Upper lobe of left lung (tissue), 6 donors: Measurements from ENCODE around the gene FGF12. TPM values are rescaled to one million over a fixed set of nuclear protein-coding genes. Genes with fewer than 3 reads are reported as not detected.

ENCODE experiments used
- ATAC-seq, 2 donors: fragments of 200-7000 bp; cut with Tn5 transposase; one replicate each; pipeline ENCODE4 v1.9.1; 2022; ENCODE audit warnings: mild to moderate bottlenecking in 2 of 2, moderate library complexity in 2 of 2; ENCODE audit not compliant: low FRiP score in 2 of 2
- DNase-seq, 2 donors: peaks; one replicate each; pipeline ENCODE4 v3.0.0-alpha.2; 2019 to 2020
- H3K27ac ChIP-seq, 4 donors: fragments of 200-600 bp; sonication (generic); one replicate each; pipeline ENCODE4 v1.5.1; 2016 to 2019
- H3K27me3 ChIP-seq, 4 donors: fragments of 200-600 bp; sonication (generic); one replicate each; pipeline ENCODE4 v1.5.1; 2017 to 2019
- H3K36me3 ChIP-seq, 4 donors: fragments of 200-600 bp; sonication (generic); one replicate each; pipeline ENCODE4 v1.5.1; 2016 to 2019
- H3K4me1 ChIP-seq, 4 donors: fragments of 200-600 bp; sonication (generic); one replicate each; pipeline ENCODE4 v1.5.1; 2018 to 2019
- H3K4me3 ChIP-seq, 4 donors: fragments of 200-600 bp; sonication (generic); one replicate each; pipeline ENCODE4 v1.5.1; 2017 to 2019; ENCODE audit warnings: mild to moderate bottlenecking in 2 of 4, moderate library complexity in 1 of 4
- H3K9me3 ChIP-seq, 4 donors: fragments of 200-600 bp; sonication (generic); one replicate each; pipeline ENCODE4 v1.5.1; 2018 to 2019
- CTCF ChIP-seq, 6 experiments: fragments of 450-650 bp in 4 of 6; fragments of 200-600 bp in 2 of 6; sonication (generic) in 2 of 6; IDR thresholded peaks; one replicate each; pipeline ENCODE4 v1.5.1; 2016 to 2019; ENCODE audit warnings: antibody characterized with exemption in 6 of 6
- EP300 ChIP-seq, 4 donors: sonication (generic); formaldehyde crosslinking; IDR thresholded peaks; one replicate each; pipeline ENCODE4 v1.5.1; 2017; ENCODE audit warnings: antibody characterized with exemption in 4 of 4, control low read depth in 2 of 4
- POLR2A ChIP-seq, 4 donors: fragments of 450-650 bp; IDR thresholded peaks; one replicate each; pipeline ENCODE4 v1.5.1; 2016 to 2017; ENCODE audit warnings: antibody characterized with exemption in 4 of 4, mild to moderate bottlenecking in 2 of 4
- POLR2AphosphoS5 ChIP-seq, 2 donors: sonication (generic); formaldehyde crosslinking; IDR thresholded peaks; one replicate each; pipeline ENCODE4 v1.5.1; 2017; ENCODE audit warnings: antibody characterized with exemption in 2 of 2
- WGBS, 2 donors: methylation state at CpG; one replicate each; pipeline ENCODE4 v1.1.5; 2017 to 2018; 5-methylcytosine and 5-hydroxymethylcytosine counted together
- total RNA-seq, 6 donors: library from RNA; depleted of rRNA in 4 of 6; stranded (reverse); fragments of >200 nt in 4 of 6; gene quantifications; one replicate each; pipeline versions ENCODE4 v1.1.0 to v1.2.1, GENCODE V29; 2016 to 2021
- donor health status: DM: no; HTN: no; CAD: no; lungs with moderate emphysema.
- donor health status: DM: no; HTN: yes; CAD: no; lungs with severe emphysema.

The FGF12 gene
- total RNA-seq, 6 donors from 2014 or later = 0.83 to 5.3 (median 2.2) TPM

DNA sequence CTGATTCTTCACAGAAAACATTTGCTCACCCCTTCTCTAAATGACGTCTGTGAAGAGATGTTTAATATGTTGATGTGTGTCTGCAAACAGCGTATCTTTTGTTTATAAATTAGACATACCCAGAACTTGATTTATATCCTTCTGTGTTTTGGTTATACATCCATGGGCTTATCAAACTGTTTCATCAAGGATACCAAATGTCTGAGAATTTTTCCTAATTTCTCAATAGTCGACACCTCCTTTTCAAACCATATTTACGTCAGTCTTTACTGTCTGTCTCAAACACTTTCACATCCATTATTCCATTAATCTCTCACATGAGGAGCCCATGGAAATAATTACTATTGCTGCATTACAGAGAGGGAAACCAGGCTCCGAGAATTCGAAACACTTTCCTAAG is 85.4 kb downstream of the FGF12 start:
- no peak for TF ChIP-seq CTCF (IDR thresholded peaks at IDR 0.05)
- no peak for TF ChIP-seq POLR2AphosphoS5 (IDR thresholded peaks at IDR 0.05)
- TF ChIP-seq POLR2A (IDR thresholded peaks at IDR 0.05) = no peak
- TF ChIP-seq EP300 (IDR thresholded peaks at IDR 0.05) = no peak
- H3K9me3 ChIP-seq = no peaks in the 10 kb centered on the region
- no peak for DNase-seq
- H3K27ac ChIP-seq = no peak overlapping the region
- ATAC-seq = no peak
- 46 to 47% methylated on average over 6 of the region's 6 CpGs for WGBS, 2 donors
- H3K4me3 ChIP-seq = no peak overlapping the region
- no peaks in the 10 kb centered on the region for H3K36me3 ChIP-seq
- no peaks in the 10 kb centered on the region for H3K4me1 ChIP-seq
- H3K27me3 ChIP-seq = no peaks in the 10 kb centered on the region

DNA sequence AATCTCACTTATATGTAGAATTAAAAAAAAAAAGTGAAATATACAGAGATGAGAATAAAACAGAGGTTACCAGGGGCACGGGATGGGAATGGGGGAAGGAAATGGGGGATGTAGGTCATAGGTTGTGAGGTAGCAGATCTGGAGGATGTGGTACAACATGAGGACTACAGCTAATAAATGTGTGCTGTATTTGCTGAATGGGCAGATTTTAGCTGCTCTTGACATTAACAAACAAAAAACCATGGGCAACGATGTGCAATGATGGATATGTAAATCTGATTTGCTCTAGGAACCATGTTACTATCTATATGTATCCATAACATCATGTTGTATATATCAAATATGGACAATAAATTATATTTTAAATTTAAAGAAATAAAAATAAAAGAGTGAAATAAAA is 87.4 kb downstream of the FGF12 start:
- ATAC-seq = no peak
- 69 to 77% methylated on average over 2 of the region's 2 CpGs for WGBS, 2 donors
- TF ChIP-seq POLR2AphosphoS5 (IDR thresholded peaks at IDR 0.05) (no peak), POLR2A (IDR thresholded peaks at IDR 0.05) (no peak), EP300 (IDR thresholded peaks at IDR 0.05) (no peak), CTCF (IDR thresholded peaks at IDR 0.05) (no peak)
- no peak for DNase-seq
- H3K4me3 ChIP-seq = no peak overlapping the region
- H3K27ac ChIP-seq = no peak overlapping the region
- H3K4me1 ChIP-seq = no peaks in the 10 kb centered on the region
- H3K9me3 ChIP-seq = no peaks in the 10 kb centered on the region
- H3K36me3 ChIP-seq = no peaks in the 10 kb centered on the region
- no peaks in the 10 kb centered on the region for H3K27me3 ChIP-seq

- TF ChIP-seq CTCF (IDR thresholded peaks at IDR 0.05) (no peak), POLR2AphosphoS5 (IDR thresholded peaks at IDR 0.05) (no peak), POLR2A (IDR thresholded peaks at IDR 0.05) (no peak), EP300 (IDR thresholded peaks at IDR 0.05) (no peak)
- no peaks in the 10 kb centered on the region for H3K27me3 ChIP-seq
- H3K4me1 ChIP-seq = no peaks in the 10 kb centered on the region
- no peak for DNase-seq
- no peaks in the 10 kb centered on the region for H3K9me3 ChIP-seq
- no peak overlapping the region for H3K27ac ChIP-seq
- no peak for ATAC-seq
- no peaks in the 10 kb centered on the region for H3K36me3 ChIP-seq
- H3K4me3 ChIP-seq = no peak overlapping the region
- WGBS, 2 donors = 63 to 81% methylated on average over 1 of the region's 1 CpG
Measured at GRCh38 chr3:192637803-192638202, 89.5 kb downstream of the FGF12 start.

DNA sequence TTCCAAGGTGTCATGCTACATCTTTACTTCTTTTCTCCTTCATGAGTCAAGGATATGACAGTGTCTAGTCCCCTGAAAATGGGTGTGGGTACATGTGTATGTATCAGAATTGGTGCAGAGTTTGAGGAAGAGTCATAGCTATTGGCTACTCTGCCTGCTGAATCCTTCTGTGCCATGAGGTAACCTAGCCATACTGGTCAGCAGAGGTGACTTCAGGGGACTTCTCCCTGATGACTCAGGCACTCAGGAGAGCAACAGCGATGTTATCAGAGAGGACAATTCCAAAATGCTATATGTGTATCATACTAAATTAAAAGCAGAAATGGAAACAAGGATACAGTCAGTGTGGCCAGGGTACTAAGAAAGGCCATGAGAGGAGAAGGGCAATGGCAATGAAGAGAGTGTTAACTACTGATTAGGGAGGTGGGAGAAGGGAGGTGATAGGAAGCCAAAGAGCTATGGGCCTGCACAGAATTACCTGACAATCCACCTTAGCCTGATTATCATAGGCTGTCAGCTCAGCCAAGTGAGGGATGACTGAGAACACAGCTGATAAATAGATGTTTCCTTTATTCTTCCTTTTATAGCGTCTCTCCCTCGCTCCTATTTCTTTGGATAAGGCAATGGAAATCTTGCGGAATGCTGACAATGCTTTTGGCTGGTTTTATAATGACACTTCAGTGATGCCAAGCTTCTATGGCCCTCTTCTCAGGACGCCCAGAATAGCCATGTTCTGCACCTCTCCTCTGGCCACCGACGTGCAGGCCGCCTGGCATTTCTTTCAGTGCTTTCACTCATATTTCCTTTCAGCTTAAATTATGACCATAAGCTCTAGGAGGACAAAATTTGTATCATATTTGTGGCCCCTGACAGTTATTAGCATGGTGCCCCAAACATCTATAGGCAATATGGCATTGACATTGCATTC is 90.6 kb downstream of the FGF12 start:
- Histone ChIP-seq H3K4me3 (no peak overlapping the region), H3K27ac (no peak overlapping the region)
- TF ChIP-seq CTCF (IDR thresholded peaks at IDR 0.05) (no peak), POLR2AphosphoS5 (IDR thresholded peaks at IDR 0.05) (no peak), EP300 (IDR thresholded peaks at IDR 0.05) (no peak), POLR2A (IDR thresholded peaks at IDR 0.05) (no peak)

DNA sequence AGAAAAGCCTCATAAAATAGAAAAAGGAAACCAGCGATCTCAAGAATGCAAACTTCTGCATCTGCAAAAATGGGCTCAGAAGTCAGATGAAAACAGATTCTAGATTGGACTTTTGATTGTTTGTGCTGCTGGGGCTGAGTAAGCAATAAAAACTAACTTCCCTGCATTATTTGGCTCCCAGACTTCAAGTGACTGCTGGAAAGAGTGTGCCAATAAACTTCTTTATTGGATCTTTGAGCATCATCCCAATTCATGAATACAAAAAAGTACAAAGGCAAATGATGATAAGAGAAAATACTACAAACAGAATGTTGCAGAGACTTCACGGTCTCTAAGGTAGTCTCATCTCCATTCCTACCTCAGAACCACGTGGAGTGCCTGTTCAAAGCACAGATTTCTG is 97.9 kb downstream of the FGF12 start:
- WGBS, 2 donors = 79 to 81% methylated on average over 3 of the region's 3 CpGs
- DNase-seq = no peak
- Histone ChIP-seq H3K4me1 (no peaks in the 10 kb centered on the region), H3K27me3 (no peaks in the 10 kb centered on the region), H3K4me3 (no peak overlapping the region), H3K9me3 (no peaks in the 10 kb centered on the region), H3K36me3 (no peaks in the 10 kb centered on the region), H3K27ac (no peak overlapping the region)
- no peak for ATAC-seq
- TF ChIP-seq CTCF (IDR thresholded peaks at IDR 0.05) (no peak), POLR2A (IDR thresholded peaks at IDR 0.05) (no peak), EP300 (IDR thresholded peaks at IDR 0.05) (no peak), POLR2AphosphoS5 (IDR thresholded peaks at IDR 0.05) (no peak)

More for the DNA sequence above, 90.6 kb downstream of the FGF12 start:
- Histone ChIP-seq H3K36me3 (no peaks in the 10 kb centered on the region), H3K4me1 (no peaks in the 10 kb centered on the region), H3K27me3 (no peaks in the 10 kb centered on the region), H3K9me3 (no peaks in the 10 kb centered on the region)
- 90 to 93% methylated on average over 8 of the region's 8 CpGs for WGBS, 2 donors
- DNase-seq (no peak), ATAC-seq (no peak)
